Measurements from ENCODE around the gene ATP2A1. TPM values are rescaled to one million over a fixed set of nuclear protein-coding genes. Genes with fewer than 3 reads are reported as not detected.

ATP2A1 gene
- total RNA-seq, 2 donors from 2014 or later: 0.41 to 0.42 TPM

DNA sequence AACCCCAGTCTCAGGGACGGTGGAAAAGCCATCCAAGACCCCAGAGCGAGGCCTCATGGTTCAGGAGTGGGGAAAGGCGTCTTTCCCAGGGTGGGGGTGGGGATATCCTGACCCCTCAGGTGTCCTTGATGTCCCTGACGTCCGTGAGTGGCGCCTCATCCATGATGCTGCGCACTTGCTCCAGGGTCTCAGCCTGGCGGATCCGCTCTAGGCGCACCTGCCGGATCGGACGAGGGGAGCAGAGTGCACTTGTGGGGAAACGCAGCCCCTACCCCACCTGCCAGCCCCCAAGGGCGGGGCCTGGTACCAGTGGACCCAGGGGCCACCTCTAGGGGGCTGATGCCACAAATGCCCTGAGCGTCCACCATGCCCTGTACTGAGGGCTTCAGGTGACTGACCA lies 26.5 kb downstream of the ATP2A1 start:
- no peak for ATAC-seq (ENCODE audit: insufficient number of reproducible peaks, low FRiP score, low read depth)
- Histone ChIP-seq H3K4me1 (ENCODE audit: control insufficient read depth in 1 of 2, low read depth in 2 of 2) (no peaks in the 10 kb centered on the region), H3K9me3 (no peaks in the 10 kb centered on the region), H3K36me3 (peaks cover 9% of the 10 kb centered on the region), H3K27me3 (replicated peaks; ENCODE audit: insufficient read depth) (no peaks in the 10 kb centered on the region), H3K27ac (no peak overlapping the region), H3K4me3 (no peak overlapping the region)
- DNase-seq (ENCODE audit: low spot score): no peak
- TF ChIP-seq, protein P1, sequence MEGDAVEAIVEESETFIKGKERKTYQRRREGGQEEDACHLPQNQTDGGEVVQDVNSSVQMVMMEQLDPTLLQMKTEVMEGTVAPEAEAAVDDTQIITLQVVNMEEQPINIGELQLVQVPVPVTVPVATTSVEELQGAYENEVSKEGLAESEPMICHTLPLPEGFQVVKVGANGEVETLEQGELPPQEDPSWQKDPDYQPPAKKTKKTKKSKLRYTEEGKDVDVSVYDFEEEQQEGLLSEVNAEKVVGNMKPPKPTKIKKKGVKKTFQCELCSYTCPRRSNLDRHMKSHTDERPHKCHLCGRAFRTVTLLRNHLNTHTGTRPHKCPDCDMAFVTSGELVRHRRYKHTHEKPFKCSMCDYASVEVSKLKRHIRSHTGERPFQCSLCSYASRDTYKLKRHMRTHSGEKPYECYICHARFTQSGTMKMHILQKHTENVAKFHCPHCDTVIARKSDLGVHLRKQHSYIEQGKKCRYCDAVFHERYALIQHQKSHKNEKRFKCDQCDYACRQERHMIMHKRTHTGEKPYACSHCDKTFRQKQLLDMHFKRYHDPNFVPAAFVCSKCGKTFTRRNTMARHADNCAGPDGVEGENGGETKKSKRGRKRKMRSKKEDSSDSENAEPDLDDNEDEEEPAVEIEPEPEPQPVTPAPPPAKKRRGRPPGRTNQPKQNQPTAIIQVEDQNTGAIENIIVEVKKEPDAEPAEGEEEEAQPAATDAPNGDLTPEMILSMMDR (IDR thresholded peaks at IDR 0.05): no peak

DNA sequence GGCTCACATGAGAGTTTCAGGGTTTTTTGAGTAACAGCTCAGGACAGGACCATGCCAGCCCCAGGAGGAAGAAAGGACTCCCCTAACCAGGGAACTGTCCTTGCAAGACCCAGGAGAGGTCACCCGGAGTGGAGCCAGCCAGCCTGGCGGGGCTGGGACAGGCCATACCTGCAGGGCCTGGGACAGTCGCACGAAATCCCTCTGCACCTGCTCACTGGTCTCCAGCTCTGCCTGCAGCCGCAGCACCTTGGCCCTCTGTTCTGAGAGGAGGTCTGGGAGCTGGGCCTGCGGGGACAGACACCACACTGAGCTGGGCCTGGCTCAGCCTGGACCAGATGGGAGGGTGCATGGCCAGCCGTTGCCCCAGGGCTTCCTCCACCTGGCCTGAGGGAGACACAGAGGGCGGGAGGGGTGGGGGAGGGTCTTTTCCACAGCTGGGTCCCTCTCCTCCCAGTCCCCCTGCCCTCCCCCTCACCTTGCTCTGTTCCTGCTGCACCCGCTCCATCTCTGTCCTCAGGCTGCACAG lies 27.0 kb downstream of the ATP2A1 start:
- Histone ChIP-seq H3K27me3 (replicated peaks; ENCODE audit: insufficient read depth) (no peaks in the 10 kb centered on the region), H3K36me3 (peaks cover 9% of the 10 kb centered on the region), H3K27ac (no peak overlapping the region), H3K4me3 (no peak overlapping the region), H3K4me1 (ENCODE audit: control insufficient read depth in 1 of 2, low read depth in 2 of 2) (no peaks in the 10 kb centered on the region), H3K9me3 (no peaks in the 10 kb centered on the region)
- no peak for ATAC-seq (ENCODE audit: insufficient number of reproducible peaks, low FRiP score, low read depth)
- no peak for DNase-seq (ENCODE audit: low spot score)
- TF ChIP-seq, protein P1 (IDR thresholded peaks at IDR 0.05): no peak

DNA sequence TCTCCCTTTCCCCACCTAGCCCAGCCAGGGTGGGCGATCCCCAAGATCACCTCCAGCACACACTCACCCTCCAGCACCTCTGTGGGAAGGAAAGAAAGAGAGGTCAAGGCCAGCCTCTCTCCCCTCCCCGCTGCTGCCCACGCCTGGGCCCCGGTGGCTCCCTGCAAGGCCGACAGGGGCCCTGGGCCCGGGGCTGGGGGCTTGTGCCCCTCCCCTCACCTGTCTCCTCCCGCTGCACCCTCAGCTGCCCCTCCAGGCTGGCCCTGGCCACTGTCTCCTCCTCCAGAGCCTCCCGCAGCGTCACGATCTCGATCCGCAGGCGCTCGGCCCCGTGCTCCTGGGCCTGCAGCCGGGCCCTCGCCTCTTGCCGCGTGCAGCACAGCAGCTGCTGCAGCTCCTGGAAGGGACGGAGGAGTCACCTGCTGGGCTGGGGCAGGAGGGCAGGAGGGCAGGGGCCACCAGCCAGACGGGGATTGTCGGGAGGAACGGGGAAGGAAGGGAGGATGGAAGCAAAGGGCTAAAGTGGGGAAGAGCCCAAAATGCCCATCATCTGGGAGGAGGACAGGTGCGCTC lies 27.6 kb downstream of the ATP2A1 start:
- ATAC-seq (ENCODE audit: insufficient number of reproducible peaks, low FRiP score, low read depth) (no peak), DNase-seq (ENCODE audit: low spot score) (no peak)
- Histone ChIP-seq H3K4me1 (ENCODE audit: control insufficient read depth in 1 of 2, low read depth in 2 of 2) (no peaks in the 10 kb centered on the region), H3K27me3 (replicated peaks; ENCODE audit: insufficient read depth) (no peaks in the 10 kb centered on the region), H3K4me3 (no peak overlapping the region), H3K9me3 (no peaks in the 10 kb centered on the region), H3K36me3 (peaks cover 9% of the 10 kb centered on the region), H3K27ac (no peak overlapping the region)
- TF ChIP-seq, protein P1 (IDR thresholded peaks at IDR 0.05): no peak

DNA sequence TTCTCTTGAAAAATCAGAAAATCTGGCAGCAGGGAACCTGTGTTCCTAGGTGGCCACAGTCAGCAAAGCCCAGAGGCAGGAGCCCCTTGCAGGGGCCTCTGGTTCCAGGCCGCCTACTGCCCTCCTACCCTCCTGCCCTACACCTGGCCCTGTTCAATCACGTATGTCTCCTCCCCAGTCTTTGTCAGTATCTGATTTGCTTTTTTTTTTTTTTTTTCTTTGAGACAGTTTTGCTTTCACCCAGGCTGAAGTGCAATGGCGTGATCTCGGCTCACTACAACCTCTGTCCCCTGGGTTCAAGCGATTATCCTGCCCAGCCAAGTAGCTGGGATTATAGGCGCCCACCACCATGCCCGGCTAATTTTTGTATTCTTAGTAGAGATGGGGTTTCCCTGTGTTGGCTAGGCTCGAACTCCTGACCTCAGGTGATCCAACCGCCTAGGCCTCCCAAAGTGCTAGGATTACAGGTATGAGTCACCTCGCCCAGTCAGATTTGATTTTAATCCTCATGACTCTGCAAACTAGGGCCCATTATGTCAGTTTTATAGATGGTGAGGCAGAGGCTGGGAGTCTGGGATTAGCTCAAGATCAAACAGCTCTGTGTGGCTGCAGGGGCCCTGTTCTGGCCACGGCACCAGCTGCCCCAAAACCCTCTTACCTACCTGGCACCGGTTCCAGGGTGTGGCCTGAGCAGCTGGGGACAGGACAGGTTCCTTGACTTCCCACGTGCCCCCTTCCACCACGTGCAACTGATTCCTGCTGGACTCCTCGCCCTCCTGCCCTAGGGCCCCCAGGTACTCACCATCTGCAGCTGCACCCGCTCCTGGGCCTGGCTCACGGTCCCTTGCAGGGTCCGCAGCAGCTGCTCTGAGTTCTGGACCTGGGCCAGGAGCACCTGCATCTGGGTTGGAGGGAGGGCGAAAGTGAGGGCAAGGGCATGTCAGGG lies 32.1 kb downstream of the ATP2A1 start:
- peaks cover 13% of the 10 kb centered on the region for H3K36me3 ChIP-seq
- TF ChIP-seq, protein P1 (IDR thresholded peaks at IDR 0.05): no peak
- ATAC-seq (ENCODE audit: insufficient number of reproducible peaks, low FRiP score, low read depth) (no peak), DNase-seq (ENCODE audit: low spot score) (no peak)
- no peaks in the 10 kb centered on the region for H3K27me3 ChIP-seq (replicated peaks; ENCODE audit: insufficient read depth)
- H3K9me3 ChIP-seq: no peaks in the 10 kb centered on the region
- H3K4me1 ChIP-seq (ENCODE audit: control insufficient read depth in 1 of 2, low read depth in 2 of 2): no peaks in the 10 kb centered on the region
- no peak overlapping the region for H3K27ac ChIP-seq
- no peak overlapping the region for H3K4me3 ChIP-seq

DNA sequence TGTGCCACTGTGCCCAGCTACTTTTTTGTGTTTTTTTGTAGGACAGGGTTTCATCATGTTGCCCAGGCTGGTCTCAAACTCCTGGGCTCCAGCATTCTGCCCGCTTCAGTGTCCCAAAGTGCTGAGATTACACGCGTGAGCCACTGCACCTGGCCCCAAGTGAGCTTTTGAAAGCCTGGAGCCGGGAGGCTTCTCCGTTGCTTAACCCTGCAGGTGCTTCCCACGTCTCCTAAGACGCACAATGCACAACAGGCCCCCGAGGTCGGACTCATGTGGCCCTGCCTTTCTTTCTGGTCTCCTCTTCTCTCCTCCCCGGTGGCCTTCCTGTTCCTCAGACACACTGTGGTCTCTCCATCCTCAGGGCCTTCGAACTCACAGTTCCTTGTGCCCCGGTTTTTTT lies 34.3 kb downstream of the ATP2A1 start:
- ATAC-seq (ENCODE audit: insufficient number of reproducible peaks, low FRiP score, low read depth) (no peak), DNase-seq (ENCODE audit: low spot score) (no peak)
- H3K27ac ChIP-seq: no peak overlapping the region
- H3K4me1 ChIP-seq (ENCODE audit: control insufficient read depth in 1 of 2, low read depth in 2 of 2): no peaks in the 10 kb centered on the region
- TF ChIP-seq, protein P1 (IDR thresholded peaks at IDR 0.05): no peak
- H3K36me3 ChIP-seq: peaks cover 18% of the 10 kb centered on the region
- H3K9me3 ChIP-seq: no peaks in the 10 kb centered on the region
- no peaks in the 10 kb centered on the region for H3K27me3 ChIP-seq (replicated peaks; ENCODE audit: insufficient read depth)
- H3K4me3 ChIP-seq: no peak overlapping the region

Measured in thoracic aorta (tissue), 2 donors.